HG03039 (cell line): ENCODE results near the gene EFNA4.
"Not testable (repeated sequence)": the region's sequence is repeated elsewhere in the genome, so short reads cannot be mapped to it uniquely, and the experiment has no call there.

Experiments used
- ATAC-seq: cut with Tn5 transposase; IDR thresholded peaks from one replicate; pipeline ENCODE4 v1.9.1; 2021; ENCODE audit warnings: mild to moderate bottlenecking, moderate library complexity; ENCODE audit not compliant: unreplicated experiment

EFNA4 gene

DNA sequence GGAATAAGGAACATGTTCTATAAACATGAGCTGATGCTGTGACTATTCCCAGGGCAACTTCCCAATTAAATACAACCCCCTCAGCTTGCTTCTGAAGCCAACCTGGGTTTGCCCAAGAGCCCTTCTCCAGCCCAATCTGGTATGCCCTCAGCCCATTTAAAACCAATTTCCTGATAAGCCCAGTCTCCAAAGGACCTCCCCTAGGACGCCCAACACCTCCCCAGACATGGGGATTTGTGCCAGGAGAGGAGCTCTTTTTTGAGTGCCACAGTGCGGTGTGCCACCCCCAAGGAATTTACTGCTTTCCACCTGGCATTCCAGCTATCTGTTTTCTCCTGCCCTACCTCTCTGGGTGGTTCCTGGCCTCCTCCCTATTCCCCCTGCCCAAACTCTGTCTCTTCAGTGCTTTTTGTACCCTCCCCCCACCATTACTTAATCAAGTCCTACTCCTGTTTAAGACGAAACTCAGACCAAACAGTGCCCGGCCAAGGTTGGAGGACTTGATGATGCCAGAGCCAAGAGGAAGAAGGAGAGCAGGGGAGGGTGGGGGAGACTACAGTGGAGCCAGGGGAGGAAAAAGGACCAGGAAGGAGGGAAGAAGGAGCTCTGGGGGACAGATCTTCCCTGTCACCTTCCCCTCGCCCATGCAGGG is 52.7 kb downstream of the EFNA4 start:
- no peak for ATAC-seq

DNA sequence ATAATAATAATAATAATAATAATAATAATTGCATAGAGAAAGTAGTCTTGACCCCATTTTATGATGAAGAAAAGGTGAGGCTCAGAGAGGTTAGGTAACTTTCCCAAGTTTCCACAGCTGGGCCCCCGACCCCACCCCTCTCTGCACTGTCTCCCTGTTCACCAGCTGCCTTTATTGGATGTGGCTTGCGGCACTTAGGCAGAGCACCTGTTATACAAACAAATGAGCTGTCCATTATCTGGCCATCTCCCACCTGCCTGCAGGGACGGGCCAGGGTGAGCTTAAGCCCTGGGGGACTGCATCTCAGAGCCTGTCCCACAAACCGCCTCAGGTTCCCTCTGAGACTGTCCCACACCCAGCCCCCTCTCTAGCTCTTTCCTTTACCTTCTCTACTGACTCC is 54.1 kb downstream of the EFNA4 start:
- ATAC-seq, result no peak

GRCh38 chr1:155118090-155118489 is 54.5 kb downstream of the EFNA4 start:
- not testable (repeated sequence) for ATAC-seq
